IMR-90 (cell line): ENCODE measurements around the gene SLC24A3. TPM values are rescaled to one million over a fixed set of nuclear protein-coding genes. Genes with fewer than 3 reads are reported as not detected.

Experiments
- ATAC-seq: fragments of 200-7000 bp; cut with Tn5 transposase; 2 replicates; pipeline ENCODE4 v1.9.1; 2020; ENCODE audit warnings: low read depth, mild to moderate bottlenecking, moderate library complexity
- BruUV-seq: library from RNA; stranded (reverse); fragments of 400-500 nt; replicated peaks from 2 replicates; lab custom pipeline; 2021; lab: Mats Ljungman, UMichigan
- CTCF ChIA-PET: fragments of 300-600 bp; formaldehyde crosslinking; extraction: SDS; loops from one replicate; lab custom pipeline; 2021; ENCODE audit warnings: antibody characterized with exemption; lab: Yijun Ruan, JAX
- POLR2A ChIA-PET: fragments of 300-600 bp; sonication (Branson Sonifier 250); formaldehyde crosslinking; loops from one replicate; lab custom pipeline; 2022; ENCODE audit warnings: antibody characterized with exemption; ENCODE audit not compliant: unreplicated experiment; lab: Charles Lee
- DNase-seq: peaks from one replicate; pipeline ENCODE4 v3.0.0; 2013
- H2AFZ ChIP-seq: replicated peaks from 2 replicates; pipeline ENCODE3; 2013; ENCODE audit warnings: low read length, mild to moderate bottlenecking; ENCODE audit not compliant: poor library complexity
- H2AK5ac ChIP-seq: 2 replicates; pipeline ENCODE4 v1.6.1; 2013; ENCODE audit warnings: low read depth, low read length, inconsistent platforms
- H2AK9ac ChIP-seq: replicated peaks from 2 replicates; pipeline ENCODE3; 2013; ENCODE audit warnings: mild to moderate bottlenecking, low read depth, low read length, moderate library complexity; ENCODE audit not compliant: poor library complexity
- H2BK120ac ChIP-seq: 2 replicates; pipeline ENCODE4 v1.6.1; 2013; ENCODE audit warnings: low read depth, low read length, inconsistent platforms
- H2BK15ac ChIP-seq: 3 replicates; pipeline ENCODE4 v1.6.1; 2013; ENCODE audit warnings: low read depth, low read length, inconsistent platforms
- H2BK20ac ChIP-seq: 2 replicates; pipeline ENCODE4 v1.6.1; 2013; ENCODE audit warnings: low read depth, mild to moderate bottlenecking, inconsistent platforms, low read length, moderate library complexity
- H2BK5ac ChIP-seq: 2 replicates; pipeline ENCODE4 v1.6.1; 2013; ENCODE audit warnings: mild to moderate bottlenecking, low read depth, low read length, inconsistent platforms; ENCODE audit not compliant: poor library complexity, severe bottlenecking
- H3K14ac ChIP-seq: replicated peaks from 2 replicates; pipeline ENCODE4 v1.6.1; 2013; ENCODE audit warnings: low read depth, low read length, inconsistent platforms
- H3K18ac ChIP-seq: 2 replicates; pipeline ENCODE4 v1.6.1; 2013; ENCODE audit warnings: low read depth, low read length, control low read depth
- H3K23ac ChIP-seq: 2 replicates; pipeline ENCODE4 v1.6.1; 2013; ENCODE audit warnings: low read depth, low read length, inconsistent platforms
- H3K27ac ChIP-seq: 2 replicates; pipeline ENCODE4 v1.5.1; 2013; ENCODE audit warnings: mild to moderate bottlenecking, control low read depth, low read length; ENCODE audit not compliant: insufficient read depth
- H3K27me3 ChIP-seq: 2 replicates; pipeline ENCODE4 v1.6.1; 2013; ENCODE audit warnings: low read length; ENCODE audit not compliant: control insufficient read depth, insufficient read depth
- H3K36me3 ChIP-seq: 2 replicates; pipeline ENCODE4 v1.6.1; 2013; ENCODE audit warnings: low read length, mixed read lengths; ENCODE audit not compliant: control insufficient read depth, insufficient read depth
- H3K4ac ChIP-seq: 2 replicates; pipeline ENCODE4 v1.6.1; 2013; ENCODE audit warnings: low read depth, low read length, inconsistent platforms
- H3K4me1 ChIP-seq: 2 replicates; pipeline ENCODE4 v1.6.1; 2013; ENCODE audit warnings: low read length, mixed read lengths; ENCODE audit not compliant: control insufficient read depth, insufficient read depth
- H3K4me2 ChIP-seq: 2 replicates; pipeline ENCODE4 v1.6.1; 2013; ENCODE audit warnings: low read depth, mild to moderate bottlenecking, control low read depth, low read length, moderate library complexity
- H3K4me3 ChIP-seq: 2 replicates; pipeline ENCODE4 v1.5.1; 2013; ENCODE audit warnings: low read depth, mild to moderate bottlenecking, control low read depth, low read length, moderate library complexity; ENCODE audit not compliant: insufficient read depth
- H3K56ac ChIP-seq: 2 replicates; pipeline ENCODE4 v1.6.1; 2013; ENCODE audit warnings: low read length, inconsistent platforms; ENCODE audit not compliant: insufficient read depth; ENCODE audit errors: extremely low read depth
- H3K79me1 ChIP-seq, 2 experiments: 2 replicates each; pipeline ENCODE4 v1.6.1; 2013; ENCODE audit warnings: low read length in 2 of 2, inconsistent platforms in 1 of 2, low read depth in 1 of 2
- H3K9ac ChIP-seq: 2 replicates; pipeline ENCODE4 v1.6.1; 2013; ENCODE audit warnings: low read depth, low read length, control low read depth
- H3K9me1 ChIP-seq: 2 replicates; pipeline ENCODE4 v1.6.1; 2013; ENCODE audit warnings: low read length, inconsistent platforms; ENCODE audit not compliant: insufficient read depth
- H3K9me3 ChIP-seq: 2 replicates; pipeline ENCODE4 v1.6.1; 2013; ENCODE audit warnings: low read length; ENCODE audit not compliant: control insufficient read depth, insufficient read depth
- H4K20me1 ChIP-seq: 2 replicates; pipeline ENCODE4 v1.6.1; 2013; ENCODE audit warnings: low read length, inconsistent platforms; ENCODE audit not compliant: insufficient read depth
- H4K5ac ChIP-seq: 2 replicates; pipeline ENCODE4 v1.6.1; 2013; ENCODE audit warnings: mild to moderate bottlenecking, low read depth, low read length, control low read depth
- H4K8ac ChIP-seq, 2 experiments: 2 replicates each; pipeline ENCODE4 v1.6.1; 2013; ENCODE audit warnings: low read depth in 2 of 2, low read length in 2 of 2, control low read depth in 1 of 2, inconsistent platforms in 1 of 2
- H4K91ac ChIP-seq: 2 replicates; pipeline ENCODE4 v1.6.1; 2013; ENCODE audit warnings: low read depth, low read length, inconsistent platforms; ENCODE audit not compliant: insufficient read depth
- CEBPB ChIP-seq: IDR thresholded peaks from 2 replicates; pipeline ENCODE4 v1.6.1; 2012; ENCODE audit warnings: low read depth, low read length, improper control_type of control experiment
- CTCF ChIP-seq: conservative IDR thresholded peaks from 2 replicates; pipeline ENCODE4 v1.5.1; 2012; ENCODE audit warnings: mild to moderate bottlenecking, low read depth, low read length, improper control_type of control experiment
- ELK1 ChIP-seq: fragments of 150-350 bp; IDR thresholded peaks from 2 replicates; pipeline ENCODE4 v1.6.1; 2016; ENCODE audit warnings: low read depth, mild to moderate bottlenecking, low read length, moderate library complexity, borderline replicate concordance
- MXI1 ChIP-seq: IDR thresholded peaks from 2 replicates; pipeline ENCODE4 v1.6.1; 2012; ENCODE audit warnings: low read depth, mild to moderate bottlenecking, low read length, moderate library complexity, borderline replicate concordance
- POLR2A ChIP-seq: IDR thresholded peaks from 2 replicates; pipeline ENCODE4 v1.6.1; 2012; ENCODE audit warnings: mild to moderate bottlenecking, low read depth, low read length
- RFX5 ChIP-seq: IDR thresholded peaks from 2 replicates; pipeline ENCODE4 v1.8.0; 2012; ENCODE audit warnings: low read depth, mild to moderate bottlenecking, low read length, moderate library complexity
- USF2 ChIP-seq: fragments of 150-350 bp; IDR thresholded peaks from 2 replicates; pipeline ENCODE4 v1.6.1; 2017; ENCODE audit warnings: mild to moderate bottlenecking, antibody characterized with exemption, low read length, low read depth
- WGBS, 2 experiments: methylation state at CpG; one replicate each; pipeline versions ENCODE4 v1.1.5 to v1.1.7; 2013; ENCODE audit warnings: missing lambda C conversion rate in 2 of 2; ENCODE audit not compliant: insufficient read length in 1 of 2; ENCODE audit errors: extremely low coverage in 2 of 2; 5-methylcytosine and 5-hydroxymethylcytosine counted together
- dilution Hi-C: fragments of 300-500 bp; cut with HindIII; formaldehyde crosslinking; loops from one replicate; pipeline ENCODE4 v1.14.3; 2018; ENCODE audit warnings: low sequenced_read_pairs; ENCODE audit not compliant: unreplicated experiment
- in situ Hi-C: fragments of 300-500 bp; cut with MboI; formaldehyde crosslinking; loops from 3 replicates; pipeline ENCODE4 v1.14.3; 2019; ENCODE audit warnings: low sequenced_read_pairs, inconsistent platforms, mixed read lengths
- intact Hi-C: fragments of 100-400 bp; cut with micrococcal nuclease; formaldehyde crosslinking; loops from 2 replicates; pipeline ENCODE4 v1.10.0; 2022
- polyA plus RNA-seq, 3 experiments: library from polyadenylated mRNA; depleted of rRNA; stranded (reverse); fragments of >200 nt; gene quantifications; 2 replicates each; pipeline ENCODE4 v1.2.3, GENCODE V29; 2012; ENCODE audit warnings: low replicate concordance in 1 of 3
- total RNA-seq: library from RNA; depleted of rRNA; stranded (reverse); fragments of >200 nt; gene quantifications from 2 replicates; pipeline ENCODE4 v1.2.3, GENCODE V29; 2012

SLC24A3 gene
- total and polyA plus RNA-seq, 2 of the 4 experiments (the other 2 are of a cell fraction), result not detected

GRCh38 chr20:19750907-19751636 is 538.6 kb downstream of the SLC24A3 start:
- Histone ChIP-seq H3K4me1 (no peaks in the 10 kb centered on the region), H2AK5ac (no peak overlapping the region), H3K23ac (no peak overlapping the region), H3K4me2 (no peak overlapping the region), H2BK5ac (no peak overlapping the region), H3K4ac (no peak overlapping the region), H3K27me3 (no peaks in the 10 kb centered on the region), H4K20me1 (no peaks in the 10 kb centered on the region), H4K8ac (no peak overlapping the region), H2BK20ac (no peak overlapping the region), H3K9ac (no peak overlapping the region), H3K56ac (no peak overlapping the region), H3K9me3 (no peaks in the 10 kb centered on the region), H2BK15ac (no peak overlapping the region), H3K27ac (no peak overlapping the region), H3K9me1 (no peaks in the 10 kb centered on the region), H3K4me3 (no peak overlapping the region), H3K79me1 (no peaks in the 10 kb centered on the region), H3K14ac (no peak overlapping the region), H3K18ac (no peak overlapping the region), H2BK120ac (no peak overlapping the region), H4K5ac (no peak overlapping the region), H2AK9ac (no peak overlapping the region), H4K91ac (no peak overlapping the region), H2AFZ (no peak overlapping the region), H3K36me3 (no peaks in the 10 kb centered on the region)
- BruUV-seq, result no TSS peak
- in situ Hi-C loops (no loop called here), dilution Hi-C loops (no loop called here), intact Hi-C loops (no loop called here)
- ATAC-seq (no peak), DNase-seq (no peak)
- TF ChIP-seq RFX5, result no peak
- TF ChIP-seq ELK1, result no peak
- TF ChIP-seq USF2, result no peak
- TF ChIP-seq POLR2A, result no peak
- TF ChIP-seq CEBPB, result no peak
- TF ChIP-seq CTCF, result no peak
- TF ChIP-seq MXI1, result no peak
- no CpG with 5 or more reads among the region's 5 CpGs for WGBS, 2 experiments
- ChIA-PET CTCF (no interaction called here), POLR2A (no interaction called here)
